HEK293 (cell line): ENCODE results near the gene SHMT2.
A peak's percentile ranks its signal among the peaks of the same experiment; 100 is the strongest.

Experiments used
- CTCF ChIA-PET: fragments of 350-600 bp; formaldehyde crosslinking; extraction: SDS; loops from one replicate; lab custom pipeline; 2021; ENCODE audit warnings: antibody characterized with exemption; lab: Yijun Ruan, JAX
- POLR2A ChIA-PET: fragments of 300-600 bp; formaldehyde crosslinking; extraction: SDS; loops from one replicate; lab custom pipeline; 2020; ENCODE audit warnings: antibody characterized with exemption, inconsistent platforms; lab: Yijun Ruan, JAX
- H3K27ac ChIP-seq: fragments of 200-500 bp; sonication (Bioruptor generic); 2 replicates; pipeline ENCODE4 v1.5.1; 2014; ENCODE audit warnings: low read depth, low read length, control low read depth, inconsistent platforms; ENCODE audit errors: extremely low read depth
- H3K36me3 ChIP-seq, 2 experiments: fragments of 200-500 bp in 1 of 2; sonication (Bioruptor generic) in 1 of 2; 1 replicate in 1 of 2; 2 replicates in 1 of 2; pipeline ENCODE4 v1.5.1; 2014 to 2017; ENCODE audit warnings: inconsistent platforms in 2 of 2, low read length in 2 of 2; ENCODE audit not compliant: control insufficient read depth in 2 of 2, insufficient read depth in 1 of 2
- H3K4me1 ChIP-seq: fragments of 200-500 bp; sonication (Bioruptor generic); 2 replicates; pipeline ENCODE4 v1.5.1; 2014; ENCODE audit warnings: mild to moderate bottlenecking, low read length, inconsistent platforms; ENCODE audit not compliant: control insufficient read depth, insufficient read depth
- H3K4me3 ChIP-seq: 2 replicates; pipeline ENCODE4 v1.5.1; 2011; ENCODE audit warnings: low read depth, mild to moderate bottlenecking, control low read depth, low read length, moderate library complexity
- H3K9me3 ChIP-seq: fragments of 200-500 bp; sonication (Bioruptor generic); 2 replicates; pipeline ENCODE4 v1.5.1; 2014; ENCODE audit warnings: low read depth, low read length, inconsistent platforms; ENCODE audit not compliant: control insufficient read depth, insufficient read depth
- EGR2 ChIP-seq: fragments of 450-650 bp; formaldehyde crosslinking; IDR thresholded peaks from 2 replicates; pipeline ENCODE4 v1.5.1; 2016; ENCODE audit warnings: low read depth, missing biosample characterization, missing genetic modification characterization
- HIC1 ChIP-seq: fragments of 450-650 bp; formaldehyde crosslinking; IDR thresholded peaks from 2 replicates; pipeline ENCODE4 v1.5.1; 2016; ENCODE audit warnings: missing biosample characterization, missing genetic modification characterization
- KLF1 ChIP-seq: fragments of 450-650 bp; formaldehyde crosslinking; IDR thresholded peaks from 2 replicates; pipeline ENCODE4 v1.5.1; 2016; ENCODE audit warnings: missing biosample characterization, missing genetic modification characterization
- KLF17 ChIP-seq: fragments of 450-650 bp; formaldehyde crosslinking; IDR thresholded peaks from 2 replicates; pipeline ENCODE4 v1.5.1; 2016; ENCODE audit warnings: missing biosample characterization, missing genetic modification characterization
- ZBTB48 ChIP-seq: fragments of 450-650 bp; formaldehyde crosslinking; IDR thresholded peaks from 2 replicates; pipeline ENCODE4 v1.5.1; 2016; ENCODE audit warnings: missing biosample characterization, missing genetic modification characterization
- ZFHX2 ChIP-seq: fragments of 450-650 bp; formaldehyde crosslinking; conservative IDR thresholded peaks from 2 replicates; pipeline ENCODE4 v1.5.1; 2016; ENCODE audit warnings: missing biosample characterization, missing genetic modification characterization
- ZNF16 ChIP-seq: fragments of 450-650 bp; formaldehyde crosslinking; IDR thresholded peaks from 2 replicates; pipeline ENCODE4 v1.5.1; 2016; ENCODE audit warnings: low read depth, missing biosample characterization, missing genetic modification characterization
- ZNF280C ChIP-seq: fragments of 450-650 bp; formaldehyde crosslinking; IDR thresholded peaks from 2 replicates; pipeline ENCODE4 v1.5.1; 2016; ENCODE audit warnings: missing biosample characterization, missing genetic modification characterization
- ZNF302 ChIP-seq: fragments of 450-650 bp; formaldehyde crosslinking; IDR thresholded peaks from 2 replicates; pipeline ENCODE4 v1.5.1; 2016; ENCODE audit warnings: missing biosample characterization, missing genetic modification characterization, low read depth
- ZNF391 ChIP-seq: fragments of 450-650 bp; formaldehyde crosslinking; IDR thresholded peaks from 2 replicates; pipeline ENCODE4 v1.5.1; 2016; ENCODE audit warnings: low read depth, missing biosample characterization, missing genetic modification characterization, borderline replicate concordance
- ZNF521 ChIP-seq: fragments of 450-650 bp; formaldehyde crosslinking; IDR thresholded peaks from 2 replicates; pipeline ENCODE4 v1.5.1; 2017; ENCODE audit warnings: missing biosample characterization, mild to moderate bottlenecking, missing genetic modification characterization
- ZNF530 ChIP-seq: fragments of 450-650 bp; formaldehyde crosslinking; IDR thresholded peaks from 2 replicates; pipeline ENCODE4 v1.5.1; 2016; ENCODE audit warnings: low read depth, missing biosample characterization, missing genetic modification characterization
- ZNF626 ChIP-seq: fragments of 450-650 bp; sonication (Bioruptor Pico); formaldehyde crosslinking; IDR thresholded peaks from 2 replicates; pipeline ENCODE4 v1.5.1; 2018; ENCODE audit warnings: missing biosample characterization, missing genetic modification characterization, inconsistent platforms
- ZNF664 ChIP-seq: fragments of 450-650 bp; formaldehyde crosslinking; IDR thresholded peaks from 2 replicates; pipeline ENCODE4 v1.5.1; 2016; ENCODE audit warnings: missing biosample characterization, missing genetic modification characterization
- ZNF792 ChIP-seq: fragments of 450-650 bp; formaldehyde crosslinking; IDR thresholded peaks from 2 replicates; pipeline ENCODE4 v1.5.1; 2016; ENCODE audit warnings: missing biosample characterization, missing genetic modification characterization

The SHMT2 gene

GRCh38 chr12:57210461-57210860, 19.1 kb upstream of the SHMT2 start:
- ChIA-PET CTCF (interaction anchor here (0.6 kb wide), 1 partner anchor 482 kb away, joined by 5 read pairs; no protein-coding TSS in a partner anchor), POLR2A (no interaction called here)
- H3K4me3 ChIP-seq: no peak overlapping the region
- no peaks in the 10 kb centered on the region for H3K9me3 ChIP-seq
- H3K36me3 ChIP-seq: peaks cover 0 to 68% of the 10 kb centered on the region in 2 experiments; a peak in 1 of 3 replicates
- H3K27ac ChIP-seq: no peak overlapping the region
- TF ChIP-seq ZNF626 (tag by site-specific recombination) (no peak), ZNF280C (tag by site-specific recombination) (no peak), ZNF391 (tag by site-specific recombination) (no peak), ZNF792 (tag by site-specific recombination) (no peak), ZBTB48 (tag by site-specific recombination) (no peak), ZNF530 (tag by site-specific recombination) (no peak), ZNF664 (tag by site-specific recombination) (no peak)
- peaks cover 5% of the 10 kb centered on the region for H3K4me1 ChIP-seq

GRCh38 chr12:57210926-57211692, 18.4 kb upstream of the SHMT2 start:
- Histone ChIP-seq H3K36me3 (peaks cover 0 to 62% of the 10 kb centered on the region in 2 experiments; a peak in 1 of 3 replicates), H3K4me3 (no peak overlapping the region), H3K9me3 (no peaks in the 10 kb centered on the region), H3K27ac (no peak overlapping the region), H3K4me1 (peaks cover 5% of the 10 kb centered on the region)
- ChIA-PET POLR2A (no interaction called here), CTCF (no interaction called here)
- TF ChIP-seq ZNF302 (no peak), KLF1 (tag by site-specific recombination) (peak; percentile 95), KLF17 (tag by site-specific recombination) (peak; percentile 48; the same call in 1 of the 2 replicates)

GRCh38 chr12:57211791-57212700, 17.5 kb upstream of the SHMT2 start:
- Histone ChIP-seq H3K4me3 (no peak overlapping the region), H3K9me3 (no peaks in the 10 kb centered on the region), H3K4me1 (peaks cover 5% of the 10 kb centered on the region), H3K27ac (no peak overlapping the region), H3K36me3 (peaks cover 0 to 55% of the 10 kb centered on the region in 2 experiments; a peak in 1 of 3 replicates)
- TF ChIP-seq ZNF521 (tag by site-specific recombination): no peak
- peak; percentile 65 for TF ChIP-seq EGR2
- TF ChIP-seq HIC1 (tag by site-specific recombination): no peak
- peak; percentile 66 for TF ChIP-seq ZFHX2
- no peak for TF ChIP-seq ZNF16 (tag by site-specific recombination)
- POLR2A ChIA-PET: no interaction called here
- CTCF ChIA-PET: interaction anchor here (0.6 to 8.8 kb wide), 4 partner anchors 25 to 350 kb away, joined by 3 to 628 read pairs (median 40); partner anchors contain the start of genes INHBE, SHMT2 and STAC3
